Nephron progenitor cell (in vitro differentiated cells): ENCODE data around the gene F8.
"Not testable (repeated sequence)": the region's sequence is repeated elsewhere in the genome, so short reads cannot be mapped to it uniquely, and the experiment has no call there.

Source experiments
- DNase-seq: peaks from one replicate; pipeline ENCODE4 v3.0.0; 2021
- H3K27ac Mint-ChIP-seq: 2 replicates; pipeline ENCODE4 v1.8.0; 2021; ENCODE audit warnings: mild to moderate bottlenecking, moderate library complexity, mixed read lengths
- H3K27me3 Mint-ChIP-seq: 2 replicates; pipeline ENCODE4 v1.8.0; 2021; ENCODE audit warnings: mild to moderate bottlenecking, low read depth, mixed read lengths; ENCODE audit not compliant: poor library complexity
- H3K36me3 Mint-ChIP-seq: 2 replicates; pipeline ENCODE4 v1.8.0; 2021; ENCODE audit warnings: low read depth, mixed read lengths
- H3K4me1 Mint-ChIP-seq: 2 replicates; pipeline ENCODE4 v1.8.0; 2021; ENCODE audit warnings: mixed read lengths
- H3K4me3 Mint-ChIP-seq: 2 replicates; pipeline ENCODE4 v1.8.0; 2021; ENCODE audit warnings: mild to moderate bottlenecking, moderate library complexity, mixed read lengths
- H3K9me3 Mint-ChIP-seq: 2 replicates; pipeline ENCODE4 v1.8.0; 2021; ENCODE audit warnings: mild to moderate bottlenecking, moderate library complexity, mixed read lengths
- TF ChIP-seq, protein P1 (sequence below): fragments of 200-600 bp; sonication (generic); IDR thresholded peaks from 2 replicates; pipeline ENCODE4 v1.5.0; 2021; ENCODE audit warnings: antibody characterized with exemption

F8 gene

DNA sequence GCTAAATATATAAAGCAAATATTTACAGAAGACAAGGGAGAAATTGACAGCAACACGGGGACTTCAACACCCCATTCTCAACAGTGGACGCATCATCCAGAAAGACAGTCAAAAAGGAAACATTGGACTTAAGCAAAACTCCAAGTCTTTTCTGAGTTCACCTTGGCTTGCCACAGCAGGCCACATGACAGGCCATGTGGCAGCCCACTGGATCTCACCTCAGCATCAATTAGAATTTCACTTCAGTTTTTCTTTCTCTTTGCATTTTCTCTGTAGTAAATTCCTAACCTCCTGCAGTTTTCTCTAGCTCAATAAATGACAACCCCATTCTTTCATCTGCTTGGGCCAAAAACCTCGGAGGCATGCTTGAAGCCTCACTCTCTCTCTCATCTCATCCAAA lies 200.5 kb downstream of the F8 start:
- Mint-ChIP-seq H3K27ac (no peak overlapping the region), H3K4me3 (no peak overlapping the region), H3K9me3 (peaks cover 56% of the 10 kb centered on the region), H3K27me3 (no peaks in the 10 kb centered on the region), H3K4me1 (no peaks in the 10 kb centered on the region), H3K36me3 (no peaks in the 10 kb centered on the region)
- TF ChIP-seq, protein P1, sequence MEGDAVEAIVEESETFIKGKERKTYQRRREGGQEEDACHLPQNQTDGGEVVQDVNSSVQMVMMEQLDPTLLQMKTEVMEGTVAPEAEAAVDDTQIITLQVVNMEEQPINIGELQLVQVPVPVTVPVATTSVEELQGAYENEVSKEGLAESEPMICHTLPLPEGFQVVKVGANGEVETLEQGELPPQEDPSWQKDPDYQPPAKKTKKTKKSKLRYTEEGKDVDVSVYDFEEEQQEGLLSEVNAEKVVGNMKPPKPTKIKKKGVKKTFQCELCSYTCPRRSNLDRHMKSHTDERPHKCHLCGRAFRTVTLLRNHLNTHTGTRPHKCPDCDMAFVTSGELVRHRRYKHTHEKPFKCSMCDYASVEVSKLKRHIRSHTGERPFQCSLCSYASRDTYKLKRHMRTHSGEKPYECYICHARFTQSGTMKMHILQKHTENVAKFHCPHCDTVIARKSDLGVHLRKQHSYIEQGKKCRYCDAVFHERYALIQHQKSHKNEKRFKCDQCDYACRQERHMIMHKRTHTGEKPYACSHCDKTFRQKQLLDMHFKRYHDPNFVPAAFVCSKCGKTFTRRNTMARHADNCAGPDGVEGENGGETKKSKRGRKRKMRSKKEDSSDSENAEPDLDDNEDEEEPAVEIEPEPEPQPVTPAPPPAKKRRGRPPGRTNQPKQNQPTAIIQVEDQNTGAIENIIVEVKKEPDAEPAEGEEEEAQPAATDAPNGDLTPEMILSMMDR: no peak
- no peak for DNase-seq

DNA sequence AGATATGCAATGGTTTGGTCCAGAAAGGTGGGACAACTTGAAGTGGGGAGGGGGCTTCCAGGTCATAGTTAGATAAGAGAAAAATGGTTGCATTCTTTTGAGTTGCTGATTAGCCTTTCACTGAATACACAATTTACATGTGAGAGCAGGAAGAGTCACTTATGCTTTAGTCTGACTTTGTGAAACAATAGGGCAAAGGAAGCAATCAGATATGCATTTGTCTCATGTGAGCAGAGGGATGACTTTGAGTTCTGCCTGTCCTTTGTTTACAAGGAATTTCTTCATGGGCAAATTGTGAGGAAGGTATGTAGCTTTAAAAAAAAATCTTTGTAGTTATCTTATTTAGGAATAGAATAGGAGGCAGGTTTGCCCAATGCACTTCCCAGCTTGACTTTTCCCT lies 201.0 kb downstream of the F8 start:
- Mint-ChIP-seq H3K27me3 (no peaks in the 10 kb centered on the region), H3K4me1 (no peaks in the 10 kb centered on the region), H3K36me3 (no peaks in the 10 kb centered on the region), H3K27ac (no peak overlapping the region), H3K9me3 (peaks cover 55% of the 10 kb centered on the region), H3K4me3 (no peak overlapping the region)
- no peak for DNase-seq
- TF ChIP-seq, protein P1: no peak

DNA sequence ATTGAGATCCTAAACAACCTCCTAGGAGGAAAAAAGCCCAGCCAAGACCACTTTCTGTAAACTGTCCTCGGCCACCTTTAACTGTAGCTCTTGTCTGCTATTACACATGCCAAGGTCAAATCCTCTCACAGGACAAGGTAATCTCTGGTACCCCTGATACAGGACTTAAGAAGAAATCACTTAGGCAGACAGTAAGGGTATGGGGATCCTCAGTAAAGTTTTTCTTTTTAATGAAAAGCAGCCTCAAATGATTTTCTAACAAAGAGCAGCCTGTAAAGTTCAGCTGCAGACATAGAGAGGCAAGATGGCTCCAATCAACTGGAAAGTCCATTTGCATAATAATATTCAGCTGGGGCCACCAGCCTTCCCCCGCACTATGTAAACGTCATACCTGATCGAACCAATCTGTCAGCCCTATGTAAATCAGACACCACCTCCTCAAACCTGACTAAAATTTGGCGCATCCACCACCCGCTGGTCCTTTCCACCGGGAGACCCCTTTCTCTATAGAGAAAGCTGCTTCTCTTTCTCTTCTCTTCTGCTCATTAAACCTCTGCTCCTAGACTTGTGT lies 202.7 kb downstream of the F8 start:
- DNase-seq: no peak
- Mint-ChIP-seq H3K36me3 (no peaks in the 10 kb centered on the region), H3K27me3 (no peaks in the 10 kb centered on the region), H3K9me3 (peaks cover 57% of the 10 kb centered on the region), H3K27ac (no peak overlapping the region), H3K4me1 (no peaks in the 10 kb centered on the region), H3K4me3 (no peak overlapping the region)
- TF ChIP-seq, protein P1: no peak

DNA sequence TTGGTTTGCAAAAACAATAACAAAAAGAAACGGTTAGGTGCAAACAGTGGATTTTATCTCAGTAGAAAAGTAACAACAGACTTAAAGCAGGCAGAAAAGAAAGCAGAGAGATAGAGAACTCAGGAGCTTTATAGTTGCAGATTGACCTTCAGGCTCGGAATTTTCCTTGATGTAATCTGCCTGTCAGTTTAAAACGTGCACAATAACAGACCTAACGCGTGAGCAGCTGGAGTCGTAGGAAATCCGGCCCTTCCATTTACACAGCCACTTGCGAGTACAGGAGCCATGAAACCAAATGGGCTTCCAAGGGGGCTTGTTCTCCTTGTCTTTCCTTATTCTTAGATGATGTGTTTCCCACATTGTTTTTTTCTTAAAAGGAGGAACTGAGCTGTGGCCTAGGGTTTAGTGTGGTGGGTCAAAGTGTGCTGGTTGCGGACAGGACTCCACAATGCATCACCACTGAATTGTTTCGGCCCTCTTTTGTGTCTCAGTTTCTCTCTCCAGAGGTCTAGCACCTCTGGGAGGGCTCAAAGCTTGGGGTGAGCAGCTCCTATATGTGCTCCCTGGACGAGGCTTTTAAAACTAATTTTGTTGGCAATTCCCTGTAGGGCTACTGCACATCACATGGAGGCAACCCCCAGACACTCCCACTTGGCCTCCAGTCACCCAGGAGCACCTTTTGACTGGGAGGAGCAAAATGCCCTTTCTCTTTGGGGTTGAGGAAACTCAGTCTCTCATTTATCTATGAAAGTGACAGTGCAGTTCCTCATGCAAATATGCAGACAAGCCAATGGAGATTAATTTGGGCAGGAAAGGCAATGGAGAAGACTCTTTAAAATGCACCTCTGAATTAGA lies 203.4 kb downstream of the F8 start:
- no peak for DNase-seq
- TF ChIP-seq, protein P1: no peak
- Mint-ChIP-seq H3K4me1 (no peaks in the 10 kb centered on the region), H3K36me3 (no peaks in the 10 kb centered on the region), H3K4me3 (no peak overlapping the region), H3K27me3 (no peaks in the 10 kb centered on the region), H3K27ac (no peak overlapping the region), H3K9me3 (peaks cover 51% of the 10 kb centered on the region)

- not testable (repeated sequence) for DNase-seq, H3K27ac Mint-ChIP-seq, H3K4me1 Mint-ChIP-seq, H3K36me3 Mint-ChIP-seq, H3K4me3 Mint-ChIP-seq, H3K27me3 Mint-ChIP-seq
- peaks cover 42% of the 10 kb centered on the region for H3K9me3 Mint-ChIP-seq
These were observed 205.4 kb downstream of the F8 start for GRCh38 chrX:154817048-154817618.

- H3K4me3 Mint-ChIP-seq, DNase-seq, H3K4me1 Mint-ChIP-seq, H3K36me3 Mint-ChIP-seq, H3K27ac Mint-ChIP-seq, H3K27me3 Mint-ChIP-seq: not testable (repeated sequence)
- peaks cover 41% of the 10 kb centered on the region for H3K9me3 Mint-ChIP-seq
These were observed 206.1 kb downstream of the F8 start for GRCh38 chrX:154816326-154816898.
